Endometrial microvascular endothelial cells (primary cell): ENCODE data around the gene TTC39A. TPM values are rescaled to one million over a fixed set of nuclear protein-coding genes. Genes with fewer than 3 reads are reported as not detected.
"Not testable (repeated sequence)": the region's sequence is repeated elsewhere in the genome, so short reads cannot be mapped to it uniquely, and the experiment has no call there.

Experiments used
- in situ Hi-C: cut with HindIII; loops from 2 replicates; pipeline ENCODE4 v1.10.0; 2017; ENCODE audit warnings: low sequenced_read_pairs, low pct_unique_long_range_greater_than_20kb; ENCODE audit errors: inconsistent ontology term
- total RNA-seq: library from RNA; depleted of rRNA; stranded (reverse); fragments of >200 nt; gene quantifications from one replicate; pipeline ENCODE4 v1.2.3, GENCODE V29; 2015; ENCODE audit errors: inconsistent ontology term

Gene TTC39A
- total RNA-seq, 1 donor from 2014 or later = 1.6 TPM

DNA sequence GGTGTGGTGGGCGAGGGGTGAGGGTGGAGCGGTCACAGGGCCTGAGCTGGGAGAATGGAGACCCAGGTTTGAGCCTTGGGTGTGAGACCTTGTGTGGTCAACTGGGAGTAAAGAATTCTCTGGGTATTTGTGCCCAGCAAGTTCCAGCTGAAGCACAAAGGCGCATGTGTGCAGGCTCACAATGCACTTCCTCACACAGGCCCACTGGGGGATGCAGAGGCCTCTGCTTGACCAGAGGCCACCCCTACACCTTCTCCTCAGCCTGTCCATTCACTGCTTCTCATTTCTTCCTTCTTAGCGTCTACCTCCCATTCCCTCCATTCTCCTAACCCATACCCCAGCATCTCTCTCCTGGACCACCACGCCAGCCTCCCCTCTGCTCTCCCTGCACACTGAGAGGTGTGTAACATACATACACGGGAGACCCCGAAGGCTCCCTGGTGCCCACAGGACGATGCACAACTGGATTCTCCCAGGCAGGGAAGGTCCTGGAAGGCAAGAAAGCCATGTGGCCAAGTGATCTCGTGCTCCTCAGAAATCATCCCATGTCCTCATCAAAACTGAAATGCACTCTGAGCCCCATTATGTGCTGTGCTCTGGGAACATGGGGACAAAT is 12.3 kb upstream of the TTC39A start:
- in situ Hi-C loops = no loop called here

GRCh38 chr1:51341876-51342496 is 11.6 kb upstream of the TTC39A start:
- in situ Hi-C loops = no loop called here

DNA sequence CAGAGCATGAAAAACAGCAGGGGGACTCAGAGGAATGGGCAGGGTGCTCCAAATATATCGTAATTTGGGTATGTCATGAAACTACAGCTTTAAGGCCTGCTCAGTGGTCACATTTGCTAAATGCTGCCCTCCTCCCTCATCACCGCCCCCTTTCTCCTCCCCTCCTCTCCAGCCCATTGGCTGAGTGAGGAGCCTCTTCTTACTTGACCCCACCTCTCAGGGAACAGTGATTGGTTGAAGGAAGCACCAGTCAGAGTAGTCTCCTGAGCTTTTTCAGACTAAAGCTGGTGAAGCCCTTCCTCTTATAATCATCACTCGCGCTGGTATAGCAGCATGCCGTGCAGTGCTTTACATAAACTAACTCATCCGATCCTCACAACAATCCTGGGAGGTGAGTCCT is 10.0 kb upstream of the TTC39A start:
- in situ Hi-C loops = no loop called here

- in situ Hi-C loops = no loop called here
Measured at GRCh38 chr1:51336711-51337110, 6.3 kb upstream of the TTC39A start.

DNA sequence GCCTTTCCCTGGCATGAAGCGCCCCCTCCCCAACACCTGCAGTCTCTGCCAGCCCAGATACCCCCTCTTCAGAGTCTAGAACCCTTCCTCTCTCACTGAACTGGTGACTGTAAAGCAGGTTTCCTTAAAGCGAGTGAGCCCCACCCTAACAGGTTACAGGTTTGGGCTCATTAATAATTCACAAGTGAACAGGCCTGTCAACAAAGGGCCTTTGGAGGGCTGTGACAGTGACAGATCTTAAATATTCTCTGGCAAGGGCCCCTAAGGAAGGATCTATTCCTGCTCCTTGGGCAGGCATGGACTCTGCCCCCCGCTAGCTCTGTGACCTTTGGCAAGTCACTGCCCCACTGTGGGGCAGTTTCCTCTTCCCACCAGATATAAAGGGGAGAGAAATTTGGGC is 5.6 kb upstream of the TTC39A start:
- in situ Hi-C loops = no loop called here

GRCh38 chr1:51331206-51332100 is 1.1 kb upstream of the TTC39A start:
- in situ Hi-C loops = no loop called here

- in situ Hi-C loops = no loop called here
Measured at GRCh38 chr1:51329443-51330325, 678 bp downstream of the TTC39A start.

DNA sequence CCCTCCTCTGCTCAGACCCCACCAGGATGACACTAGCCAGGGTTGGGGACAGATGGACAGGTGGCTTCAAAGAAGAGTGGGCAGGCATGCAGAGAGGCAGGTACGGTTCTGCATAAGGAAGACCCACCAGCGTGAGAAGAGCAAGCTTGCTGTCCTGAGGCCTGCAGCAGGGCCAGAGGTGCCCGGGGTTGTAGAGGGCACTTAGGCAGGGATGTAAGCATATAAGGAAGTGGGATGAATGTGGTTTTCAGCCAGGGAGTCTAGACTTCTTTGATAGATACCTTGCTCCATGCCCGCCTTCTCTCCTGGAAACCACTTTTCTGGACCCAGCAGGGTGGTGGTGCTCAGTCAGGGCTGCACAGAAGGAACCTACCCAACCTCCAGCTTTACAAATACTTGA is 1.4 kb downstream of the TTC39A start:
- in situ Hi-C loops = no loop called here

- in situ Hi-C loops = no loop called here
Measured at GRCh38 chr1:51328279-51328678, 2.1 kb downstream of the TTC39A start.

DNA sequence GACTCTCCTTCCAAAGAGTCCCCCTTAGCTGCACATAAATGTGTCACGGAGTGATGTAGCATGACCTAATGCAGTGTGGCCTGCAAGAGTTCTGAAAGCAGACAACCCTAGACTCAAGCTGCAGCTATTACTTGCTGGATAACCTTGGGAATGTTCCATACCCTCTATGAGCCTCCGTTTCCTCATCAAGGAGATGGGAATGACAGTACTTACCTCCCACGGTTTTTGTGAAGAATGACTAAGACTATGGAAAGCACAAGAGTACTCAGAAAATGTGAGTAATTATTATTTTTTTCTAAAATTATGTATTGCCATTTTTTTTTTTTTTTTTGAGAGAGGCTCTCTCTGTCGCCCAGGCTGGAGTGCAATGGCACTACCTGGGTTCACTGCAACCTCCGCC is 3.0 kb downstream of the TTC39A start:
- in situ Hi-C loops = no loop called here

DNA sequence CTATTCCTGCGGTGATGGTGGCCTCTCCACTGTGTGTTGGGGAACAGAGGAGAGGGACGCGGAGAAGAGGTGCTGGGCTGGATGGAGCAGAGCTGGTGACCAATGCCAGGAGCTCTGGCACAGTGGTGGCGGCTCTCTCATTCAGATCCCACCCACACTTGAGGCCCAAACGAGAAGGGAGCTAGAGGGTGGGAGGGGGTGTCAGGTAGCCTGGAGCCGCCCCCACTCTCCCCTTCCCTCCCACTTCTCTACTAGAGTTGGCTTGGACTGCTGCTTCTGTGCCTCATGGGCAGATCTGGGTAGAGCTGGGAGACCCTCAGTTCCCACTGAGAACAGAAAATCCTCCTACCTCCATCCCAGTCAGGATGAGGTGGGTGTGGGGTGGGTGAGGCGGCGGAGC is 3.5 kb downstream of the TTC39A start:
- in situ Hi-C loops = no loop called here

DNA sequence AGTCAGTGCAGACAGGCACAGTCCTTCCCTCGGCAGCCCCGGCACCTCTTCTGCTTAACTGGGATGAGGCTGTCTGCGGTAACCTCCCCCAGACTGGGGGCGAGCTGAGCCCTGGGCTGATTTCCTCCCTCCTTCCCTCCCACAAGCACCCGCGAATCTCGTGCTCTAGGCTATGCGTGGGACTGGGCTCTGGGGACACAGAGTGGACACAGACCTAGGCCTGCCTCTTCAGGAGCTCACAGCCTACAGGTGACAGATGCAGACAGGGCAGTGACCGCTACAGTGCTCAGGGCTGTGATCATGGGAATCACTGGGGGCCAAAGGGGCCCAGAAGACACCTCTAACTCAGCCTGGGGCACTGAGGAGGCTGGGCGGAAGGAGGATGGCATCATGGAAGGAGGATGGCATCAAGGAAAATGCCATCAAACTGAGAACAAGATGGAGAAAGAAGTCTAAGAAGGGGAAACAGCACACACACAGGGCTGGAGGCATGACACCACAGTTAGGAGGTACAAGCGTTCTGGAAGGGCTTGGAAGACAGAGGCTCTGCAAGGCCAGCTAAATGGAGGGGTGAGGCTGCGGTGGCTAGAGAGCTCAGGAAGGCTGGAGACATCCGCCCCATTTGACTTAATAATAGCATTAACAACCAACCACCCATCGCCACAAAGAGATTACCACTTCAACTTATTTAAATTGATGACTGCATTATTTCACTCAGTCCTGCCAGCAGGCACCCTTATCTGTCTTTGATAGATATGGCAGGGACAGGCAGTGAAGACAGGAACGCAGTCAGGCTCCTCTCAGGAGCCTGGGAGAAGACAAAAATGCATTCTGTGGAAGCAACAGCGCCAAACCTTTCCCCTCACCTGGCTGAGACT is 4.2 kb downstream of the TTC39A start:
- in situ Hi-C loops = no loop called here

GRCh38 chr1:51325391-51325790 is 5.0 kb downstream of the TTC39A start:
- in situ Hi-C loops = no loop called here

DNA sequence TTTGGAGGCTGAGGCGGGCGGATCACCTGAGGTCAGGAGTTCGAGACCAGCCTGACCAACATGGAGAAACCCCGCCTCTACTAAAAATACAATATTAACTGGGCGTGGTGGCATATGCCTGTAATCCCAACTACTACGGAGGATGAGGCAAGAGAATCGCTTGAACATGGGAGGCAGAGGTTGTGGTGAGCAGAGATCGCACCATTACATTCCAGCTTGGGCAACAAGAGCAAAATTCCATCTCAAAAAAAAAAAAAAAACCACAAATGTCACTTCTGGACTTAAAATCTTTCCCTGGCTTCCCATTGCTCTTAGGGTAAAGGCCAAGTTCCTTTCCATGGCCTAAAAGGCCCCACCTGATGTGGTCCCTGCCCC is 5.4 kb downstream of the TTC39A start:
- in situ Hi-C loops = not testable (repeated sequence)

- in situ Hi-C loops = no loop called here
Measured at GRCh38 chr1:51324251-51325010, 5.9 kb downstream of the TTC39A start.

GRCh38 chr1:51323778-51324177 is 6.6 kb downstream of the TTC39A start:
- in situ Hi-C loops = no loop called here

DNA sequence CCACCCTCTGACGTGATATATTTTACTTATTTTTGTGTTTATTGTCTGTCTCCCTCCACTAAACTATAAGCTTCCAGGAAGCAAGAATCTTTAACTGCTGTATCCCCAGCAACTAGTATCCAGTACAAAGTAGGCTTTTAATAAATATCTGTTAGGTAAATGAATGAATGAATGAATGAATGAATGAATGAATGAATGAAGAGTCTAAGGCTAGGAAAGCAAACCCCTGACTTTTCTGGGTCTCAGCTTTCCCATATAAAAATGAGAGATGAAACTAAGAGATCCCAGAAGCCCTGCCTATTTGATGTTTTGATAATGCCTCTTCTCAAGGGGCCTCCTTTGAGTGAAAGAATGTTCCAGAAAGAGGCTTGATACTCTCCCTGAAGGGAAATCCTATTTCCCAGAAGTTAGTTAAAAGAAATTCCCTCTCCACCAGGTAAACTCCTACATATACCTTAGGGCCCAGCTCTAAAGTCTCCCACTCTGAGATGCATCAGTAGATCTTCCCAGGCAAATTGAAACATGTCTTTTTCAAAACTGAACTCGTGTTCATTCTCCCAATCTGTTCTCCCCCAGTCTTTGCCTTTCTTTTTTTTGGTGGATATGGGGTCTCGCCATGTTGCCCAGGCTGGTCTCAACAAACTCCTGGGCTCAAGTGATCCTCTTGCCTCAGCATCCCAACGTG is 7.8 kb downstream of the TTC39A start:
- in situ Hi-C loops = no loop called here
